Gastrocnemius medialis (tissue), 4 donors: ENCODE data around the gene ADGRL3.

Source experiments
- POLR2A ChIP-seq, 2 donors: fragments of 450-650 bp; IDR thresholded peaks; one replicate each; pipeline ENCODE4 v1.6.1; 2017; ENCODE audit warnings: antibody characterized with exemption in 2 of 2, mild to moderate bottlenecking in 2 of 2, moderate library complexity in 2 of 2
- TF ChIP-seq, protein P1 (sequence below), 5 experiments: fragments of 450-650 bp in 3 of 5; fragments of 200-600 bp in 2 of 5; sonication (generic) in 2 of 5; IDR thresholded peaks in 4 of 5; conservative IDR thresholded peaks in 1 of 5; 1 replicate in 4 of 5; 2 replicates in 1 of 5; pipeline ENCODE4 v1.5.1; 2016 to 2019; ENCODE audit warnings: antibody characterized with exemption in 5 of 5, mild to moderate bottlenecking in 3 of 5, moderate library complexity in 3 of 5

DNA sequence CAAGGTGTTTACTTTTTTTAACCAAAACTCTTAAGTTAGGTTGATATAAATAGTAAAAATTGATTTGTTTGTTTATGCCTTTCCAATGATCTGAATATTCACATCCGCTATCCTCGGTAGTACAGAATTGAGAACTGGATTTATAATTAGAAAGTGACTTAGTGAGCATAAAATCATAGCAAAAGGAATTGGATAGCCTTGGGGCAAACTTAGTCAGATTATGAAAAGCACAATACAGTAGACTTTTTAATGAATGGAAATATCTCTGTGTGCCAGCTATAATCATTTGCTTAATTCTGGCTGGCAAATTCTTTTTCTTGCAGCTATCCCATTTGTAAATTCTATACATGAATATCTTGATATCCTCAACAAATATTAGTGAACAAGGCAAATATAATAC, 713.5 kb downstream of the ADGRL3 start:
- TF ChIP-seq, protein P1, sequence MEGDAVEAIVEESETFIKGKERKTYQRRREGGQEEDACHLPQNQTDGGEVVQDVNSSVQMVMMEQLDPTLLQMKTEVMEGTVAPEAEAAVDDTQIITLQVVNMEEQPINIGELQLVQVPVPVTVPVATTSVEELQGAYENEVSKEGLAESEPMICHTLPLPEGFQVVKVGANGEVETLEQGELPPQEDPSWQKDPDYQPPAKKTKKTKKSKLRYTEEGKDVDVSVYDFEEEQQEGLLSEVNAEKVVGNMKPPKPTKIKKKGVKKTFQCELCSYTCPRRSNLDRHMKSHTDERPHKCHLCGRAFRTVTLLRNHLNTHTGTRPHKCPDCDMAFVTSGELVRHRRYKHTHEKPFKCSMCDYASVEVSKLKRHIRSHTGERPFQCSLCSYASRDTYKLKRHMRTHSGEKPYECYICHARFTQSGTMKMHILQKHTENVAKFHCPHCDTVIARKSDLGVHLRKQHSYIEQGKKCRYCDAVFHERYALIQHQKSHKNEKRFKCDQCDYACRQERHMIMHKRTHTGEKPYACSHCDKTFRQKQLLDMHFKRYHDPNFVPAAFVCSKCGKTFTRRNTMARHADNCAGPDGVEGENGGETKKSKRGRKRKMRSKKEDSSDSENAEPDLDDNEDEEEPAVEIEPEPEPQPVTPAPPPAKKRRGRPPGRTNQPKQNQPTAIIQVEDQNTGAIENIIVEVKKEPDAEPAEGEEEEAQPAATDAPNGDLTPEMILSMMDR (IDR thresholded peaks at IDR 0.05 in 4 of 5, conservative IDR thresholded peaks at IDR 0.05 in 1 of 5) = no peak
- TF ChIP-seq POLR2A (IDR thresholded peaks at IDR 0.05) = no peak
